Upper lobe of left lung (tissue), 6 donors: ENCODE results near the gene ASIC5. TPM values are rescaled to one million over a fixed set of nuclear protein-coding genes. Genes with fewer than 3 reads are reported as not detected.

Experiments used
- ATAC-seq, 2 donors: fragments of 200-7000 bp; cut with Tn5 transposase; one replicate each; pipeline ENCODE4 v1.9.1; 2022; ENCODE audit warnings: mild to moderate bottlenecking in 2 of 2, moderate library complexity in 2 of 2; ENCODE audit not compliant: low FRiP score in 2 of 2
- DNase-seq, 2 donors: peaks; one replicate each; pipeline ENCODE4 v3.0.0-alpha.2; 2019 to 2020
- H3K27ac ChIP-seq, 4 donors: fragments of 200-600 bp; sonication (generic); one replicate each; pipeline ENCODE4 v1.5.1; 2016 to 2019
- H3K27me3 ChIP-seq, 4 donors: fragments of 200-600 bp; sonication (generic); one replicate each; pipeline ENCODE4 v1.5.1; 2017 to 2019
- H3K36me3 ChIP-seq, 4 donors: fragments of 200-600 bp; sonication (generic); one replicate each; pipeline ENCODE4 v1.5.1; 2016 to 2019
- H3K4me1 ChIP-seq, 4 donors: fragments of 200-600 bp; sonication (generic); one replicate each; pipeline ENCODE4 v1.5.1; 2018 to 2019
- H3K4me3 ChIP-seq, 4 donors: fragments of 200-600 bp; sonication (generic); one replicate each; pipeline ENCODE4 v1.5.1; 2017 to 2019; ENCODE audit warnings: mild to moderate bottlenecking in 2 of 4, moderate library complexity in 1 of 4
- H3K9me3 ChIP-seq, 4 donors: fragments of 200-600 bp; sonication (generic); one replicate each; pipeline ENCODE4 v1.5.1; 2018 to 2019
- EP300 ChIP-seq, 4 donors: sonication (generic); formaldehyde crosslinking; IDR thresholded peaks; one replicate each; pipeline ENCODE4 v1.5.1; 2017; ENCODE audit warnings: antibody characterized with exemption in 4 of 4, control low read depth in 2 of 4
- POLR2A ChIP-seq, 4 donors: fragments of 450-650 bp; IDR thresholded peaks; one replicate each; pipeline ENCODE4 v1.5.1; 2016 to 2017; ENCODE audit warnings: antibody characterized with exemption in 4 of 4, mild to moderate bottlenecking in 2 of 4
- POLR2AphosphoS5 ChIP-seq, 2 donors: sonication (generic); formaldehyde crosslinking; IDR thresholded peaks; one replicate each; pipeline ENCODE4 v1.5.1; 2017; ENCODE audit warnings: antibody characterized with exemption in 2 of 2
- WGBS, 2 donors: methylation state at CpG; one replicate each; pipeline ENCODE4 v1.1.5; 2017 to 2018; 5-methylcytosine and 5-hydroxymethylcytosine counted together
- total RNA-seq, 6 donors: library from RNA; depleted of rRNA in 4 of 6; stranded (reverse); fragments of >200 nt in 4 of 6; gene quantifications; one replicate each; pipeline versions ENCODE4 v1.1.0 to v1.2.1, GENCODE V29; 2016 to 2021
- TF ChIP-seq, protein P1 (sequence below), 6 experiments: fragments of 450-650 bp in 4 of 6; fragments of 200-600 bp in 2 of 6; sonication (generic) in 2 of 6; IDR thresholded peaks; one replicate each; pipeline ENCODE4 v1.5.1; 2016 to 2019; ENCODE audit warnings: antibody characterized with exemption in 6 of 6
- donor health status: DM: no; HTN: no; CAD: no; lungs with moderate emphysema.
- donor health status: DM: no; HTN: yes; CAD: no; lungs with severe emphysema.

ASIC5 gene
- total RNA-seq, 6 donors from 2014 or later, result not detected

DNA sequence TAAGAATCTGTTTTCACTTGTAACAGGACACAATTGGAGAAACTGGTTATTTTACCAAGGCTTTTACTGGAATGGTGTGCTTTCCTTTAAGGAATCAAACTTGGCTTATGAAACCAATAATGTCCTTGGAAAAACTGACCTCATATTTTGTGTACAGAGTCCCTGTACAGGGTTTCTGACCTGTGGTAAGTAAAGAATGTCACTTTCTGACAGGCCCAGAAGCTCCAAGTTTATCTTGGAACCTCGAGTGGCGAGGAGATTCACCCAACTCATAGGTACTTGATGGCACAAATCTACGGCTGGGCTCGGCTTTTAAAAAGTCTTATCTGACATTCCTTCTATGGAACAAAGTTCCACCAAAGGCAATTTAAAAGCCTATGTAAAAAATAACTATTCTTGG is 17.0 kb downstream of the ASIC5 start:
- TF ChIP-seq POLR2A (IDR thresholded peaks at IDR 0.05) (no peak), EP300 (IDR thresholded peaks at IDR 0.05) (no peak), POLR2AphosphoS5 (IDR thresholded peaks at IDR 0.05) (no peak)
- TF ChIP-seq, protein P1, sequence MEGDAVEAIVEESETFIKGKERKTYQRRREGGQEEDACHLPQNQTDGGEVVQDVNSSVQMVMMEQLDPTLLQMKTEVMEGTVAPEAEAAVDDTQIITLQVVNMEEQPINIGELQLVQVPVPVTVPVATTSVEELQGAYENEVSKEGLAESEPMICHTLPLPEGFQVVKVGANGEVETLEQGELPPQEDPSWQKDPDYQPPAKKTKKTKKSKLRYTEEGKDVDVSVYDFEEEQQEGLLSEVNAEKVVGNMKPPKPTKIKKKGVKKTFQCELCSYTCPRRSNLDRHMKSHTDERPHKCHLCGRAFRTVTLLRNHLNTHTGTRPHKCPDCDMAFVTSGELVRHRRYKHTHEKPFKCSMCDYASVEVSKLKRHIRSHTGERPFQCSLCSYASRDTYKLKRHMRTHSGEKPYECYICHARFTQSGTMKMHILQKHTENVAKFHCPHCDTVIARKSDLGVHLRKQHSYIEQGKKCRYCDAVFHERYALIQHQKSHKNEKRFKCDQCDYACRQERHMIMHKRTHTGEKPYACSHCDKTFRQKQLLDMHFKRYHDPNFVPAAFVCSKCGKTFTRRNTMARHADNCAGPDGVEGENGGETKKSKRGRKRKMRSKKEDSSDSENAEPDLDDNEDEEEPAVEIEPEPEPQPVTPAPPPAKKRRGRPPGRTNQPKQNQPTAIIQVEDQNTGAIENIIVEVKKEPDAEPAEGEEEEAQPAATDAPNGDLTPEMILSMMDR (IDR thresholded peaks at IDR 0.05), result no peak

DNA sequence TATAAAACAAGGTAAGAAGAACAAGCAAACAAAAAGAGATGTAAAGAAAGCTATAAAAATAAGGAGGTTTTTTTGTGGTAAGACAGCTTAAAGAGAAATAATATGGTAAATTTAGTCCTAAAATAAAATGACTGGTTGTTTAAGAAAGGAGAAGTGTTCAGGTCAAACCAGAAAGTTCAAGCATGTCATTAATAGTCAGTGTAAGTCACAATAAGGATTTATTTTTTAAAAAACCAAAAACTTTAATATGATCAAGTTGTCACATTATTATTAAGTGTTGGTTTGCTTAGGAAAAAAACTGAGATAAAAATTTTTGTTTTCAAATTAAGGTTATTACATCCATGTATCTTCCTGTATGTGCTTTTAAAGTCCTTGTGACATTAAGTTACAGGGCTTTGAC is 19.1 kb downstream of the ASIC5 start:
- Histone ChIP-seq H3K27me3 (no peaks in the 10 kb centered on the region), H3K27ac (no peak overlapping the region), H3K4me3 (no peak overlapping the region), H3K9me3 (peaks cover 0 to 3% (median 0%) of the 10 kb centered on the region in 4 donors), H3K36me3 (no peaks in the 10 kb centered on the region), H3K4me1 (no peaks in the 10 kb centered on the region)
- no peak for ATAC-seq
- no peak for DNase-seq
- TF ChIP-seq, protein P1 (IDR thresholded peaks at IDR 0.05), result no peak
- TF ChIP-seq EP300 (IDR thresholded peaks at IDR 0.05), result no peak
- TF ChIP-seq POLR2AphosphoS5 (IDR thresholded peaks at IDR 0.05), result no peak
- no peak for TF ChIP-seq POLR2A (IDR thresholded peaks at IDR 0.05)

More for the DNA sequence above, 17.0 kb downstream of the ASIC5 start:
- Histone ChIP-seq H3K27me3 (no peaks in the 10 kb centered on the region), H3K36me3 (no peaks in the 10 kb centered on the region), H3K4me1 (no peaks in the 10 kb centered on the region), H3K9me3 (peaks cover 0 to 3% (median 0%) of the 10 kb centered on the region in 4 donors), H3K27ac (no peak overlapping the region), H3K4me3 (no peak overlapping the region)
- 90% methylated on average over 4 of the region's 4 CpGs for WGBS, 2 donors
- ATAC-seq (no peak), DNase-seq (no peak)

DNA sequence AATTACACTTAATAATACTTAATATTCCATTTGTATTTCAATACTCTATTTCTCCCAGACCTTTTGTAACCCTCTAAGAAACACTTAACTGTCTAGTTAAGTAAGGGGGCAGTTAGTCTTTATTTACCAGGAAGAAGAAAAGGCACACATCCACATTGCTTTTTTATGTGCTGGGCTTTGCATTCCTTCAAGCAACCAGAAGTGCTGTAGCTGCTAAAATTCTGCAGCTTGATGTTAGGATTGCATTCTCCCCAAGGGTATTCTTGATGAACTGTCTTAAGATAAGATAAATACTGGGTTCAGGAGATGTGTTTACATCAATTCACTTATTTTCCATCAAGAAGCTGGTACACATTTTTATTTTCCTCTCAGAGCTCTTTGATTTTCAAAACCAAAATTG is 24.0 kb downstream of the ASIC5 start:
- no peak overlapping the region for H3K27ac ChIP-seq
- TF ChIP-seq, protein P1 (IDR thresholded peaks at IDR 0.05), result no peak
- TF ChIP-seq EP300 (IDR thresholded peaks at IDR 0.05) (no peak), POLR2A (IDR thresholded peaks at IDR 0.05) (no peak), POLR2AphosphoS5 (IDR thresholded peaks at IDR 0.05) (no peak)
- H3K4me1 ChIP-seq, result no peaks in the 10 kb centered on the region
- DNase-seq (no peak), ATAC-seq (no peak)
- H3K36me3 ChIP-seq, result no peaks in the 10 kb centered on the region
- no peaks in the 10 kb centered on the region for H3K27me3 ChIP-seq
- no peaks in the 10 kb centered on the region for H3K9me3 ChIP-seq
- H3K4me3 ChIP-seq, result no peak overlapping the region

DNA sequence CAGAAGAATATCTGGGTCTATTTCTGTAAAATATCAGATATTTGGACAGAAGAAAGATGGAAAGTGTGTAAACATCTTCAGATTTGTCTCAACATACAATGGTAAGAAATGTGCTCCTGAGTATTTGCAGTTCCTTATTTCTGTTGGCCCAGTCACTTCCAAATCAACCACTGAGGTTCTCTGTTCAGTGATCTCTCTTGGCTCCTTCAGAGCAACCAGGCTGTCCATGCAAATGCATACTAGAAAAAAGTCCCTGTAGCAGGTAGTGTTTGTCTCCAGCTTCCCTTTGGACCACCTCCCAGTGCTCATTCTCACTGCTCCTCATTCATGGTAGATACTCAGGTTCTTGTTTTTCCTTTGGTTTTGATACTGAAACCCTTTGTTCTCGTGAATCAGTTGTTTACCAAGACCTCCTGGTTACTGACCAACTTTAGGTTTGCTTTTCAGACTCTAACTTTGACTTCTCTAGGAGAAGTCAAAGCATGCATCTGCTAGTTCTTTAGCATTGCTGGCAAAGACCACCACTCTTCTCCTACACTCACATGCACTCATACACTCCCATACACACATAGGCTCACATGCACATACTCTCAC is 28.8 kb downstream of the ASIC5 start:
- Histone ChIP-seq H3K27me3 (no peaks in the 10 kb centered on the region), H3K36me3 (no peaks in the 10 kb centered on the region), H3K4me1 (no peaks in the 10 kb centered on the region), H3K4me3 (no peak overlapping the region), H3K9me3 (no peaks in the 10 kb centered on the region), H3K27ac (no peak overlapping the region)
- TF ChIP-seq EP300 (IDR thresholded peaks at IDR 0.05) (no peak), POLR2A (IDR thresholded peaks at IDR 0.05) (no peak)
- WGBS, 2 donors, result 68% methylated on average over 1 of the region's 1 CpG
- ATAC-seq, result no peak
- DNase-seq, result no peak

DNA sequence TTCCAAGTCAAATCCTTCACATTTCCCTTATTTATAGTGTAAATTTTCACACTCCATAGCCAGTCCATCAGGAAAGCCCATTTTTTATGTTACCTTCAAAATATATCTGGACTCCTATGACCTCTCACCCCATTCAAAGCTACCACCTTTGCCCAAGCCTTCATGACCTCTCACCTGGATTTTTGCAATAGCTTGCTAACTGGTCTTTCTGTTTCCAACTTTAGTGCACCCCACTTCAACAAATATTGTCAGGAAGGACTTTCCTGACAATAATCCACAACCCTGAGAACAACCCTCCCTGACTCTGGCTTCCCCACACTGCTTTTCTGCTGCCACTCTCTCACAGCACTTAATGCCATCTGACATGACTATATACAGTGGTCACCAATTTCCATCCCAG is 33.4 kb downstream of the ASIC5 start:
- H3K27ac ChIP-seq, result no peak overlapping the region
- no peaks in the 10 kb centered on the region for H3K36me3 ChIP-seq
- DNase-seq (no peak), ATAC-seq (no peak)
- H3K27me3 ChIP-seq, result no peaks in the 10 kb centered on the region
- no peaks in the 10 kb centered on the region for H3K9me3 ChIP-seq
- H3K4me3 ChIP-seq, result no peak overlapping the region
- no peaks in the 10 kb centered on the region for H3K4me1 ChIP-seq
- TF ChIP-seq POLR2A (IDR thresholded peaks at IDR 0.05), result no peak
- TF ChIP-seq POLR2AphosphoS5 (IDR thresholded peaks at IDR 0.05), result no peak
- TF ChIP-seq, protein P1 (IDR thresholded peaks at IDR 0.05), result no peak
- TF ChIP-seq EP300 (IDR thresholded peaks at IDR 0.05), result no peak
